WTC11 (cell line): ENCODE data around the gene CLIP1.

Source experiments
- MLX ChIP-seq: sonication (generic); formaldehyde crosslinking; IDR thresholded peaks from 2 replicates; pipeline ENCODE4 v1.8.1; 2023; ENCODE audit warnings: mild to moderate bottlenecking, missing genetic modification reagents, moderate library complexity
- SP1 ChIP-seq: sonication (generic); formaldehyde crosslinking; conservative IDR thresholded peaks from 2 replicates; pipeline ENCODE4 v1.8.1; 2022; ENCODE audit warnings: missing genetic modification reagents
- ZNF416 ChIP-seq: fragments of 250-450 bp; sonication (Bioruptor Pico); IDR thresholded peaks from 2 replicates; pipeline ENCODE4 v1.9.0; 2021; ENCODE audit warnings: mild to moderate bottlenecking, inconsistent platforms

- TF ChIP-seq SP1 (CRISPR knock-in tag) (no peak), ZNF416 (no peak), MLX (CRISPR knock-in tag) (no peak)
Measured at GRCh38 chr12:122460061-122460460, 37.6 kb upstream of the CLIP1 start.
